Stimulated activated naive CD8-positive, alpha-beta T cell treated with anti-CD3 and anti-CD28 coated beads, Interleukin-15, Interleukin-2, amounts not matched to agents 100 ng/mL and 50 ng/mL, for 24 hours (primary cell): ENCODE results near the gene TMEM220.
A peak's percentile ranks its signal among the peaks of the same experiment; 100 is the strongest.
"Not testable (repeated sequence)": the region's sequence is repeated elsewhere in the genome, so short reads cannot be mapped to it uniquely, and the experiment has no call there.

Experiments used
- H3K27ac Mint-ChIP-seq: one replicate; pipeline ENCODE4 v1.8.0; 2021; ENCODE audit warnings: mild to moderate bottlenecking, mixed read lengths
- H3K27me3 Mint-ChIP-seq: one replicate; pipeline ENCODE4 v1.8.0; 2021; ENCODE audit warnings: mixed read lengths
- H3K36me3 Mint-ChIP-seq: one replicate; pipeline ENCODE4 v1.8.0; 2021; ENCODE audit warnings: low read depth, mixed read lengths
- H3K4me1 Mint-ChIP-seq: one replicate; pipeline ENCODE4 v1.8.0; 2021; ENCODE audit warnings: low read depth, mixed read lengths
- H3K4me3 Mint-ChIP-seq: one replicate; pipeline ENCODE4 v1.8.0; 2021; ENCODE audit warnings: mild to moderate bottlenecking, mixed read lengths
- H3K9me3 Mint-ChIP-seq: one replicate; pipeline ENCODE4 v1.8.0; 2021; ENCODE audit warnings: mixed read lengths

The TMEM220 gene

GRCh38 chr17:10726196-10726595, 3.6 kb downstream of the TMEM220 start:
- H3K9me3 Mint-ChIP-seq, result no peaks in the 10 kb centered on the region
- no peaks in the 10 kb centered on the region for H3K36me3 Mint-ChIP-seq
- H3K4me1 Mint-ChIP-seq, result peaks cover 24% of the 10 kb centered on the region
- no peak overlapping the region for H3K27ac Mint-ChIP-seq
- no peak overlapping the region for H3K4me3 Mint-ChIP-seq
- no peaks in the 10 kb centered on the region for H3K27me3 Mint-ChIP-seq

- H3K4me3 Mint-ChIP-seq, result no peak overlapping the region
- H3K9me3 Mint-ChIP-seq, result no peaks in the 10 kb centered on the region
- H3K27ac Mint-ChIP-seq, result no peak overlapping the region
- H3K36me3 Mint-ChIP-seq, result no peaks in the 10 kb centered on the region
- H3K4me1 Mint-ChIP-seq, result peaks cover 15% of the 10 kb centered on the region
- no peaks in the 10 kb centered on the region for H3K27me3 Mint-ChIP-seq
Observed at GRCh38 chr17:10725262-10725661, 4.6 kb downstream of the TMEM220 start.

GRCh38 chr17:10724546-10725195, 5.2 kb downstream of the TMEM220 start:
- H3K27ac Mint-ChIP-seq, result no peak overlapping the region
- H3K36me3 Mint-ChIP-seq, result no peaks in the 10 kb centered on the region
- H3K9me3 Mint-ChIP-seq, result no peaks in the 10 kb centered on the region
- H3K4me1 Mint-ChIP-seq, result peaks cover 11% of the 10 kb centered on the region
- no peaks in the 10 kb centered on the region for H3K27me3 Mint-ChIP-seq
- no peak overlapping the region for H3K4me3 Mint-ChIP-seq

GRCh38 chr17:10718547-10718946, 11.3 kb downstream of the TMEM220 start:
- Mint-ChIP-seq H3K9me3 (no peaks in the 10 kb centered on the region), H3K27me3 (no peaks in the 10 kb centered on the region), H3K4me3 (no peak overlapping the region), H3K36me3 (peaks cover 9% of the 10 kb centered on the region), H3K4me1 (peaks cover 3% of the 10 kb centered on the region), H3K27ac (no peak overlapping the region)

GRCh38 chr17:10716218-10716617, 13.6 kb downstream of the TMEM220 start:
- Mint-ChIP-seq H3K27me3 (no peaks in the 10 kb centered on the region), H3K9me3 (no peaks in the 10 kb centered on the region), H3K36me3 (peaks cover 30% of the 10 kb centered on the region), H3K4me1 (peaks cover 3% of the 10 kb centered on the region), H3K27ac (peak overlapping the region; percentile 57), H3K4me3 (no peak overlapping the region)

- Mint-ChIP-seq H3K4me1 (peaks cover 8% of the 10 kb centered on the region), H3K27ac (no peak overlapping the region), H3K36me3 (peaks cover 55% of the 10 kb centered on the region), H3K4me3 (no peak overlapping the region), H3K9me3 (no peaks in the 10 kb centered on the region), H3K27me3 (no peaks in the 10 kb centered on the region)
Observed at GRCh38 chr17:10713318-10713717, 16.5 kb downstream of the TMEM220 start.

GRCh38 chr17:10705727-10706126, 24.1 kb downstream of the TMEM220 start:
- no peak overlapping the region for H3K4me3 Mint-ChIP-seq
- H3K4me1 Mint-ChIP-seq, result peaks cover 51% of the 10 kb centered on the region
- H3K36me3 Mint-ChIP-seq, result peaks cover 58% of the 10 kb centered on the region
- no peaks in the 10 kb centered on the region for H3K27me3 Mint-ChIP-seq
- H3K27ac Mint-ChIP-seq, result peak overlapping the region; percentile 31
- no peaks in the 10 kb centered on the region for H3K9me3 Mint-ChIP-seq

- H3K27ac Mint-ChIP-seq, result peak overlapping the region; percentile 79
- H3K4me3 Mint-ChIP-seq, result peak overlapping the region; percentile 24
- H3K36me3 Mint-ChIP-seq, result peaks cover 37% of the 10 kb centered on the region
- no peaks in the 10 kb centered on the region for H3K9me3 Mint-ChIP-seq
- H3K4me1 Mint-ChIP-seq, result peaks cover 63% of the 10 kb centered on the region
- no peaks in the 10 kb centered on the region for H3K27me3 Mint-ChIP-seq
Observed at GRCh38 chr17:10702574-10702973, 27.2 kb downstream of the TMEM220 start.

GRCh38 chr17:10699856-10700255, 30.0 kb downstream of the TMEM220 start:
- Mint-ChIP-seq H3K36me3 (peaks cover 33% of the 10 kb centered on the region), H3K4me1 (peaks cover 68% of the 10 kb centered on the region), H3K27ac (peak overlapping the region; percentile 85), H3K4me3 (peak overlapping the region; percentile 75), H3K27me3 (no peaks in the 10 kb centered on the region), H3K9me3 (no peaks in the 10 kb centered on the region)

GRCh38 chr17:10698096-10698818, 31.6 kb downstream of the TMEM220 start:
- no peaks in the 10 kb centered on the region for H3K9me3 Mint-ChIP-seq
- H3K4me3 Mint-ChIP-seq, result peak overlapping the region; percentile 97
- peak overlapping the region; percentile 95 for H3K27ac Mint-ChIP-seq
- no peaks in the 10 kb centered on the region for H3K27me3 Mint-ChIP-seq
- peaks cover 41% of the 10 kb centered on the region for H3K36me3 Mint-ChIP-seq
- peaks cover 71% of the 10 kb centered on the region for H3K4me1 Mint-ChIP-seq

GRCh38 chr17:10697092-10698081, 32.4 kb downstream of the TMEM220 start, which contains the start of the genes ADPRM and SCO1:
TSS of gene ADPRM (plus strand) at chr17:10697594. CDS start at chr17:10704927, 7,333 bp downstream.
TSS of gene SCO1 (minus strand) at chr17:10697533. CDS start at chr17:10697507, 26 bp downstream.
- Mint-ChIP-seq H3K27ac (peak within 1 kb of the TSS; percentile 95), H3K9me3 (no peaks in the 10 kb centered on the region), H3K36me3 (peaks cover 50% of the 10 kb centered on the region), H3K27me3 (no peaks in the 10 kb centered on the region), H3K4me1 (peaks cover 70% of the 10 kb centered on the region), H3K4me3 (peak within 1 kb of the TSS; percentile 97)

GRCh38 chr17:10695875-10696407, 33.9 kb downstream of the TMEM220 start:
- peak overlapping the region; percentile 95 for H3K27ac Mint-ChIP-seq
- H3K4me3 Mint-ChIP-seq, result peak overlapping the region; percentile 97
- H3K27me3 Mint-ChIP-seq, H3K9me3 Mint-ChIP-seq: not testable (repeated sequence)
- peaks cover 59% of the 10 kb centered on the region for H3K36me3 Mint-ChIP-seq
- peaks cover 63% of the 10 kb centered on the region for H3K4me1 Mint-ChIP-seq

- no peaks in the 10 kb centered on the region for H3K27me3 Mint-ChIP-seq
- no peak overlapping the region for H3K4me3 Mint-ChIP-seq
- H3K36me3 Mint-ChIP-seq, result peaks cover 84% of the 10 kb centered on the region
- H3K9me3 Mint-ChIP-seq, result no peaks in the 10 kb centered on the region
- no peak overlapping the region for H3K27ac Mint-ChIP-seq
- peaks cover 31% of the 10 kb centered on the region for H3K4me1 Mint-ChIP-seq
Observed at GRCh38 chr17:10687499-10687898, 42.3 kb downstream of the TMEM220 start.

- H3K4me3 Mint-ChIP-seq, result no peak overlapping the region
- no peak overlapping the region for H3K27ac Mint-ChIP-seq
- no peaks in the 10 kb centered on the region for H3K27me3 Mint-ChIP-seq
- no peaks in the 10 kb centered on the region for H3K9me3 Mint-ChIP-seq
- peaks cover 10% of the 10 kb centered on the region for H3K4me1 Mint-ChIP-seq
- peaks cover 85% of the 10 kb centered on the region for H3K36me3 Mint-ChIP-seq
Observed at GRCh38 chr17:10683853-10684252, 46.0 kb downstream of the TMEM220 start.
